HG03045 (cell line): ENCODE measurements around the gene LYZL4.

ENCODE experiments used
- ATAC-seq: cut with Tn5 transposase; IDR thresholded peaks from one replicate; pipeline ENCODE4 v1.9.1; 2021; ENCODE audit warnings: mild to moderate bottlenecking, moderate library complexity; ENCODE audit not compliant: unreplicated experiment

LYZL4 gene

GRCh38 chr3:42428830-42429229 is 18.4 kb upstream of the LYZL4 start:
- ATAC-seq, result no peak

GRCh38 chr3:42425736-42426407 is 15.5 kb upstream of the LYZL4 start:
- ATAC-seq, result no peak

- no peak for ATAC-seq
These were observed 14.5 kb upstream of the LYZL4 start for GRCh38 chr3:42424911-42425310.

- ATAC-seq, result no peak
These were observed 11.7 kb upstream of the LYZL4 start for GRCh38 chr3:42421818-42422796.

- no peak for ATAC-seq
These were observed 9.2 kb upstream of the LYZL4 start for GRCh38 chr3:42419563-42419962.

GRCh38 chr3:42412526-42413155 is 2.2 kb upstream of the LYZL4 start:
- no peak for ATAC-seq

- no peak for ATAC-seq
These were observed 1.0 kb upstream of the LYZL4 start for GRCh38 chr3:42411429-42411828.

GRCh38 chr3:42408156-42408555 is 2.3 kb downstream of the LYZL4 start:
- ATAC-seq, result no peak

- no peak for ATAC-seq
These were observed 3.5 kb downstream of the LYZL4 start for GRCh38 chr3:42406727-42407450.

GRCh38 chr3:42405857-42406256 is 4.6 kb downstream of the LYZL4 start:
- ATAC-seq, result no peak

GRCh38 chr3:42403737-42404136 is 6.7 kb downstream of the LYZL4 start:
- no peak for ATAC-seq

GRCh38 chr3:42402394-42403096 is 7.9 kb downstream of the LYZL4 start:
- no peak for ATAC-seq

- no peak for ATAC-seq
These were observed 12.3 kb downstream of the LYZL4 start for GRCh38 chr3:42398080-42398479.

- no peak for ATAC-seq
These were observed 12.8 kb downstream of the LYZL4 start for GRCh38 chr3:42397644-42398043.

GRCh38 chr3:42394579-42395288 is 15.7 kb downstream of the LYZL4 start:
- no peak for ATAC-seq

GRCh38 chr3:42387802-42388651 is 22.4 kb downstream of the LYZL4 start:
- ATAC-seq, result no peak

- no peak for ATAC-seq
These were observed 28.8 kb downstream of the LYZL4 start for GRCh38 chr3:42381551-42382082.

- ATAC-seq, result no peak
These were observed 32.7 kb downstream of the LYZL4 start for GRCh38 chr3:42377681-42378080.
